ENCODE data around the gene COL17A1.

COL17A1 gene

GRCh38 chr10:104018471-104018870 is 67.2 kb downstream of the COL17A1 start:
- no peak overlapping the region for H3K9ac ChIP-seq (ENCODE audit: low read length in 2 of 2)
- no peaks in the 10 kb centered on the region for H3K27me3 ChIP-seq (ENCODE audit: control insufficient read depth in 1 of 2, insufficient read depth in 2 of 2, low read length in 2 of 2)
- no peaks in the 10 kb centered on the region for H3K9me3 ChIP-seq (ENCODE audit: control insufficient read depth in 2 of 2, low read length in 2 of 2)
- H3K4me3 ChIP-seq (ENCODE audit: low read length in 2 of 2) = no peak overlapping the region
- H3K27ac ChIP-seq (ENCODE audit: low read length) = no peak overlapping the region
- H3K36me3 ChIP-seq (ENCODE audit: control insufficient read depth in 2 of 2, insufficient read depth in 2 of 2, low read length in 2 of 2) = peaks cover 33 to 51% of the 10 kb centered on the region in 2 donors
- H3K4me1 ChIP-seq (ENCODE audit: control insufficient read depth, insufficient read depth, low read length) = no peaks in the 10 kb centered on the region

- no peak overlapping the region for H3K27ac ChIP-seq (ENCODE audit: low read length)
- H3K27me3 ChIP-seq (ENCODE audit: control insufficient read depth in 1 of 2, insufficient read depth in 2 of 2, low read length in 2 of 2) = no peaks in the 10 kb centered on the region
- H3K9ac ChIP-seq (ENCODE audit: low read length in 2 of 2) = no peak overlapping the region
- H3K36me3 ChIP-seq (ENCODE audit: control insufficient read depth in 2 of 2, insufficient read depth in 2 of 2, low read length in 2 of 2) = peaks cover 27 to 38% of the 10 kb centered on the region in 2 donors
- no peaks in the 10 kb centered on the region for H3K4me1 ChIP-seq (ENCODE audit: control insufficient read depth, insufficient read depth, low read length)
- H3K9me3 ChIP-seq (ENCODE audit: control insufficient read depth in 2 of 2, low read length in 2 of 2) = no peaks in the 10 kb centered on the region
- no peak overlapping the region for H3K4me3 ChIP-seq (ENCODE audit: low read length in 2 of 2)
Observed at GRCh38 chr10:104016661-104017060, 69.0 kb downstream of the COL17A1 start.

DNA sequence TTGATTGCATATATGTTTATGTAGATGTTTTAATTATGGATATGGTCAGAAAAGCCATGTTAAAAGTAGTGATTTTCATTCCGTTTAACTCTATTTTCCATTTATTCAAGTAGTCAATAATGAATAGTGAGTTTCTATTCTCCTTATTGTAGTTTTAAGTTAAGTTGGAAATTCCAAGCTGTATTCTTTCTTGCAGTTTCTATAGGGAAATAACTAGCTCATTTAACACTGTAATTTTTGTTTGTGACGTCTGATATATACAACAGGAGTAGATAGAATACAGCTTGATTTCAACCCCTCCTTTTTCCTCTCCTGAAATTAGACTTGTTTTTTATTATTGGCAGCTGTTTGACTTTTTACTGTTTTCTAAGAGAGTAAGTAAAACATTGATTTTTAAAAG is 71.5 kb downstream of the COL17A1 start:
- Histone ChIP-seq H3K36me3 (ENCODE audit: control insufficient read depth in 2 of 2, insufficient read depth in 2 of 2, low read length in 2 of 2) (peaks cover 8 to 17% of the 10 kb centered on the region in 2 donors), H3K9me3 (ENCODE audit: control insufficient read depth in 2 of 2, low read length in 2 of 2) (no peaks in the 10 kb centered on the region), H3K4me1 (ENCODE audit: control insufficient read depth, insufficient read depth, low read length) (no peaks in the 10 kb centered on the region), H3K9ac (ENCODE audit: low read length in 2 of 2) (no peak overlapping the region), H3K27ac (ENCODE audit: low read length) (no peak overlapping the region), H3K4me3 (ENCODE audit: low read length in 2 of 2) (no peak overlapping the region), H3K27me3 (ENCODE audit: control insufficient read depth in 1 of 2, insufficient read depth in 2 of 2, low read length in 2 of 2) (no peaks in the 10 kb centered on the region)

- Histone ChIP-seq H3K36me3 (ENCODE audit: control insufficient read depth in 2 of 2, insufficient read depth in 2 of 2, low read length in 2 of 2) (peaks cover 8 to 11% of the 10 kb centered on the region in 2 donors), H3K9me3 (ENCODE audit: control insufficient read depth in 2 of 2, low read length in 2 of 2) (no peaks in the 10 kb centered on the region), H3K4me3 (ENCODE audit: low read length in 2 of 2) (no peak overlapping the region), H3K27ac (ENCODE audit: low read length) (no peak overlapping the region), H3K4me1 (ENCODE audit: control insufficient read depth, insufficient read depth, low read length) (no peaks in the 10 kb centered on the region), H3K27me3 (ENCODE audit: control insufficient read depth in 1 of 2, insufficient read depth in 2 of 2, low read length in 2 of 2) (no peaks in the 10 kb centered on the region), H3K9ac (ENCODE audit: low read length in 2 of 2) (no peak overlapping the region)
Observed at GRCh38 chr10:104013489-104013888, 72.2 kb downstream of the COL17A1 start.

DNA sequence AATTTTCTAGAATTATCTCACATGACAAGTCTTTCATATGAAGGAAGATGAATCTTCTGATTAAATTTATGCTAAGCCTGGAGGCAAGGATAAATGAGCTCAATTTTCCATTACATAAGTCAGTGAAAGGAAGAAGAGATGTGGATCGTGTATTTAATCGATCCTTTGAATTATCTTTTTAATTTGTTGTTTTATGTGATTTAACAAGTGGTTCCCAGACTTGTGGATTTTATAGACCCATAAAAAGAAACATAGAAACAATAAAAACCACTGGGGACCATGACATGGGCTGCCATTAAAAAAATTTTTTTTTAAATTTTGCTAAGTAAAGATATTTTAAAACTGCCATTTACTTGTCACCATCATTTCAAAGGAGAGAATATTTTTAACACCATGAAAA is 73.8 kb downstream of the COL17A1 start:
- H3K36me3 ChIP-seq (ENCODE audit: control insufficient read depth in 2 of 2, insufficient read depth in 2 of 2, low read length in 2 of 2) = peaks cover 6 to 13% of the 10 kb centered on the region in 2 donors

GRCh38 chr10:104005172-104005863 is 80.4 kb downstream of the COL17A1 start:
- Histone ChIP-seq H3K36me3 (ENCODE audit: control insufficient read depth in 2 of 2, insufficient read depth in 2 of 2, low read length in 2 of 2) (peaks cover 17 to 45% of the 10 kb centered on the region in 2 donors), H3K27me3 (ENCODE audit: control insufficient read depth in 1 of 2, insufficient read depth in 2 of 2, low read length in 2 of 2) (no peaks in the 10 kb centered on the region), H3K9me3 (ENCODE audit: control insufficient read depth in 2 of 2, low read length in 2 of 2) (no peaks in the 10 kb centered on the region), H3K4me3 (ENCODE audit: low read length in 2 of 2) (no peak overlapping the region), H3K27ac (ENCODE audit: low read length) (no peak overlapping the region), H3K9ac (ENCODE audit: low read length in 2 of 2) (no peak overlapping the region), H3K4me1 (ENCODE audit: control insufficient read depth, insufficient read depth, low read length) (no peaks in the 10 kb centered on the region)

More for the DNA sequence above, 73.8 kb downstream of the COL17A1 start:
- no peak overlapping the region for H3K4me3 ChIP-seq (ENCODE audit: low read length in 2 of 2)
- H3K9me3 ChIP-seq (ENCODE audit: control insufficient read depth in 2 of 2, low read length in 2 of 2) = no peaks in the 10 kb centered on the region
- H3K27ac ChIP-seq (ENCODE audit: low read length) = no peak overlapping the region
- no peaks in the 10 kb centered on the region for H3K27me3 ChIP-seq (ENCODE audit: control insufficient read depth in 1 of 2, insufficient read depth in 2 of 2, low read length in 2 of 2)
- no peak overlapping the region for H3K9ac ChIP-seq (ENCODE audit: low read length in 2 of 2)
- H3K4me1 ChIP-seq (ENCODE audit: control insufficient read depth, insufficient read depth, low read length) = no peaks in the 10 kb centered on the region

GRCh38 chr10:104002911-104003310 is 82.8 kb downstream of the COL17A1 start:
- Histone ChIP-seq H3K4me3 (ENCODE audit: low read length in 2 of 2) (no peak overlapping the region), H3K27ac (ENCODE audit: low read length) (no peak overlapping the region), H3K9ac (ENCODE audit: low read length in 2 of 2) (no peak overlapping the region), H3K9me3 (ENCODE audit: control insufficient read depth in 2 of 2, low read length in 2 of 2) (no peaks in the 10 kb centered on the region), H3K4me1 (ENCODE audit: control insufficient read depth, insufficient read depth, low read length) (no peaks in the 10 kb centered on the region), H3K36me3 (ENCODE audit: control insufficient read depth in 2 of 2, insufficient read depth in 2 of 2, low read length in 2 of 2) (peaks cover 17 to 48% of the 10 kb centered on the region in 2 donors), H3K27me3 (ENCODE audit: control insufficient read depth in 1 of 2, insufficient read depth in 2 of 2, low read length in 2 of 2) (no peaks in the 10 kb centered on the region)

- H3K9me3 ChIP-seq (ENCODE audit: control insufficient read depth in 2 of 2, low read length in 2 of 2) = no peaks in the 10 kb centered on the region
- H3K36me3 ChIP-seq (ENCODE audit: control insufficient read depth in 2 of 2, insufficient read depth in 2 of 2, low read length in 2 of 2) = peaks cover 13 to 32% of the 10 kb centered on the region in 2 donors
- no peaks in the 10 kb centered on the region for H3K4me1 ChIP-seq (ENCODE audit: control insufficient read depth, insufficient read depth, low read length)
- H3K9ac ChIP-seq (ENCODE audit: low read length in 2 of 2) = no peak overlapping the region
- no peak overlapping the region for H3K27ac ChIP-seq (ENCODE audit: low read length)
- no peak overlapping the region for H3K4me3 ChIP-seq (ENCODE audit: low read length in 2 of 2)
- H3K27me3 ChIP-seq (ENCODE audit: control insufficient read depth in 1 of 2, insufficient read depth in 2 of 2, low read length in 2 of 2) = no peaks in the 10 kb centered on the region
Observed at GRCh38 chr10:103998805-103999204, 86.9 kb downstream of the COL17A1 start.

- Histone ChIP-seq H3K27me3 (ENCODE audit: control insufficient read depth in 1 of 2, insufficient read depth in 2 of 2, low read length in 2 of 2) (no peaks in the 10 kb centered on the region), H3K9ac (ENCODE audit: low read length in 2 of 2) (no peak overlapping the region), H3K4me3 (ENCODE audit: low read length in 2 of 2) (no peak overlapping the region), H3K4me1 (ENCODE audit: control insufficient read depth, insufficient read depth, low read length) (no peaks in the 10 kb centered on the region), H3K9me3 (ENCODE audit: control insufficient read depth in 2 of 2, low read length in 2 of 2) (no peaks in the 10 kb centered on the region), H3K27ac (ENCODE audit: low read length) (no peak overlapping the region), H3K36me3 (ENCODE audit: control insufficient read depth in 2 of 2, insufficient read depth in 2 of 2, low read length in 2 of 2) (peaks cover 0 to 8% of the 10 kb centered on the region in 2 donors)
Observed at GRCh38 chr10:103995134-103995533, 90.5 kb downstream of the COL17A1 start.

- no peaks in the 10 kb centered on the region for H3K9me3 ChIP-seq (ENCODE audit: control insufficient read depth in 2 of 2, low read length in 2 of 2)
- H3K4me3 ChIP-seq (ENCODE audit: low read length in 2 of 2) = no peak overlapping the region
- H3K27ac ChIP-seq (ENCODE audit: low read length) = no peak overlapping the region
- no peaks in the 10 kb centered on the region for H3K27me3 ChIP-seq (ENCODE audit: control insufficient read depth in 1 of 2, insufficient read depth in 2 of 2, low read length in 2 of 2)
- no peak overlapping the region for H3K9ac ChIP-seq (ENCODE audit: low read length in 2 of 2)
- H3K4me1 ChIP-seq (ENCODE audit: control insufficient read depth, insufficient read depth, low read length) = peaks cover 2% of the 10 kb centered on the region
- no peaks in the 10 kb centered on the region for H3K36me3 ChIP-seq (ENCODE audit: control insufficient read depth in 2 of 2, insufficient read depth in 2 of 2, low read length in 2 of 2)
Observed at GRCh38 chr10:103991393-103992128, 94.1 kb downstream of the COL17A1 start.

DNA sequence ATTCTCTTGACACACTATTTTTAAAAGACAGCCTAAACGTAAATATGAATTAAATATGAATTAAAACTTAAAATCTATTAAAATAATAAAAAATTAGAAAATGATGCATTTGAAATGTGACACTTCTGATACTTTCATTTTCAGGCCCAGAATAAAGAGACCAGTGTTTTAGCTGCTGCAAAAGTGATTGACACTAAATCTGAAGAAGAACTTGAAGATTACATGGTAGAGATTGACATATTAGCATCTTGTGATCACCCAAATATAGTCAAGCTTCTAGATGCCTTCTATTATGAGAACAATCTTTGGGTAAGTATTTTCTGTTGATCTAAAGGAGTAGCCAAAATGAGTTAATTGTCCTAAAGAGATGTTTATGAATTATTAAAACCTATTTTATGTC is 95.1 kb downstream of the COL17A1 start:
- Histone ChIP-seq H3K4me3 (ENCODE audit: low read length in 2 of 2) (no peak overlapping the region), H3K9ac (ENCODE audit: low read length in 2 of 2) (no peak overlapping the region), H3K36me3 (ENCODE audit: control insufficient read depth in 2 of 2, insufficient read depth in 2 of 2, low read length in 2 of 2) (no peaks in the 10 kb centered on the region), H3K9me3 (ENCODE audit: control insufficient read depth in 2 of 2, low read length in 2 of 2) (no peaks in the 10 kb centered on the region), H3K4me1 (ENCODE audit: control insufficient read depth, insufficient read depth, low read length) (peaks cover 2% of the 10 kb centered on the region), H3K27me3 (ENCODE audit: control insufficient read depth in 1 of 2, insufficient read depth in 2 of 2, low read length in 2 of 2) (no peaks in the 10 kb centered on the region), H3K27ac (ENCODE audit: low read length) (no peak overlapping the region)
